Large intestine (tissue), 3 donors: ENCODE results near the gene PAPOLA. TPM values are rescaled to one million over a fixed set of nuclear protein-coding genes. Genes with fewer than 3 reads are reported as not detected.

ENCODE experiments used
- DNase-seq, 2 donors: peaks; one replicate each; pipeline versions ENCODE4 v3.0.0 to v3.0.0-alpha.2; 2013
- H3K27ac ChIP-seq: one replicate; pipeline ENCODE4 v1.5.1; 2013; ENCODE audit warnings: low read length
- H3K27me3 ChIP-seq: 2 replicates; pipeline ENCODE4 v1.6.1; 2013; ENCODE audit warnings: low read length; ENCODE audit not compliant: control insufficient read depth, insufficient read depth
- H3K36me3 ChIP-seq: 2 replicates; pipeline ENCODE4 v1.6.1; 2013; ENCODE audit warnings: low read length; ENCODE audit not compliant: control insufficient read depth, insufficient read depth
- H3K4me1 ChIP-seq: one replicate; pipeline ENCODE4 v1.6.1; 2013; ENCODE audit warnings: low read length; ENCODE audit not compliant: control insufficient read depth, insufficient read depth
- H3K4me3 ChIP-seq: one replicate; pipeline ENCODE4 v1.5.1; 2013; ENCODE audit warnings: low read length
- H3K9me3 ChIP-seq: one replicate; pipeline ENCODE4 v1.6.1; 2013; ENCODE audit warnings: mild to moderate bottlenecking, low read depth, low read length, moderate library complexity; ENCODE audit not compliant: control insufficient read depth
- WGBS: methylation state at CpG from one replicate; pipeline ENCODE4 v1.1.5; 2013; ENCODE audit warnings: low lambda C conversion rate; ENCODE audit not compliant: insufficient coverage; 5-methylcytosine and 5-hydroxymethylcytosine counted together
- polyA plus RNA-seq: library from polyadenylated mRNA; unstranded; fragments of 120-200 nt; gene quantifications from one replicate; pipeline ENCODE4 v1.2.1, GENCODE V29; 2013

Gene PAPOLA
- polyA plus RNA-seq, 1 donor: 173 TPM

DNA sequence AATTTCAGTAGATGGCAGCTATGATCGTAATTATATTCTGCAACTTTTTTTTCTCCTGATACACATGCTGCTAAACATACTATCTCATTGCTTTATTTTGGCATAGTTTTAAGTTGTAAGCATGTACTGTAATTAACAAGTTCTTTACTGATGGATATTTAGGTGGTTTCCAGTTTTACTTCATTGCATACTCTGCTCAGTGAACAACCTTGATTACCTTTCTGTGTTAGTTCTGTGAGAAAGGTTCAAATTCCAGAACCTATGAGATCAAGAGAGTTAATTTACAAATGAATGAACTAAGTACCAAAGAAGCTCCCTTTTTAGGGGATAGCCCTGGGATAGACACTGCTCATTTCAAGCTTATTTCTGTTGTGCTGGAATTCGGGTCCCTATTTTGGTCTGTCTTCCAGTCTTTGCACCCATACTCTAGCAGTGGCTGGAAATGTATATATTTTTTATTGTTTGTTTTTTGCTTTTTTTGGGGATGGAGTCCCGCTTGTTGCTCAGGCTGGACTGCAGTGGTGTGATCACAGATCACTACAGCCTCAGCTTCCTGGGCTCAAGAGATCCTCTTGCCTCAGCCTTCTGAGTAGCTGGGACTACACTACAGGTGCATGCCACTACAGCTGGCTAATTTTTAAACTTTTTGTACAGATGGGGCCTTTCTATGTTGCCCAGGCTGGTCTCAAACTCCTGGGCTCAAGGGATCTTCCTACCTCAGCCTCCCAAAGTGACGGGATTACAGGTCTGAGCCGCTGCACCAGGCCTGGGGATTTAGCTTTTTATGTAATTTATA is 10.6 kb downstream of the PAPOLA start:
- 75% methylated on average over 1 of the region's 5 CpGs for WGBS
- H3K4me3 ChIP-seq: no peak overlapping the region
- DNase-seq: no peak

DNA sequence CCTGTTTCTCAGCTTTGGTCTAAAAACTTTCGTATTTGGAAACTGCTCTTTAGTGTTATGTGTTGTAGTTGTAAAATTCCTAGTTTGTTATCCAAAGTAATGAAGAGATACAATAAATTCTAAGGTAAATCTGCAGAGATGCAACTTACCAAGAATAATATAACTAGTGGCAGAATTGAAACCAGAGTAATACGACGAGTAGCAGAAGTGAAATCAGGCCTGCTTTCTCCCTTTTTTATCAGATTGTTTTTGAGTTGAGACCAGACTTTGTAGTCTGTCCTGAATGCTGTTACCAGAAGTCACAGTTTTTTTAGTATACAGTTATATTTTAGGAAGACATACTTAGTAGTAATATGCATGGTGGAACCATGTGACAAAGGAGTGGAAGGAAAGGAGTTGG is 12.5 kb downstream of the PAPOLA start:
- no peak for DNase-seq
- Histone ChIP-seq H3K4me3 (no peak overlapping the region), H3K27ac (no peak overlapping the region), H3K36me3 (no peaks in the 10 kb centered on the region), H3K4me1 (peaks cover 7% of the 10 kb centered on the region), H3K9me3 (no peaks in the 10 kb centered on the region), H3K27me3 (no peaks in the 10 kb centered on the region)
- 100% methylated on average over 1 of the region's 3 CpGs for WGBS

More for the DNA sequence above, 10.6 kb downstream of the PAPOLA start:
- Histone ChIP-seq H3K36me3 (no peaks in the 10 kb centered on the region), H3K9me3 (no peaks in the 10 kb centered on the region), H3K27ac (no peak overlapping the region), H3K27me3 (no peaks in the 10 kb centered on the region), H3K4me1 (peaks cover 7% of the 10 kb centered on the region)

DNA sequence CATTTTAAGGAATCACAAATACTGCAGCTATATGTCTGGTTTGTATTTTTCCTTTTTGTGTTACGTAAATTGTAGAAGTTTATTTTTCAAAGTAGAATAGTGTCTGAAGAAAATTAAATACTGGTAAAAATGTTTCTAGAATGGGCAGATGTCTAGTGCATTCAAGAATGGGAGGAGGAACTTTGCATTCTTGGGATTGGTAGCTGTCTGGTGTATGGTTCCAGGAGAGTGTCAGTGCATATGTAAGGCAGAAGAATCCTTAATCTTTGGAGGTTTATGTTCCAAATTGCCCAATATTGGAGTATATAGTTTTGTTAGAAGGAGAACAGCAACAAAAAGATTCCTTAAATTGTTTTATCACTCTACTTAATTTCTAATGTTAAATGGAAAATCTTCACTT is 13.5 kb downstream of the PAPOLA start:
- H3K4me1 ChIP-seq: peaks cover 7% of the 10 kb centered on the region
- 100% methylated on average over 1 of the region's 1 CpG for WGBS
- H3K36me3 ChIP-seq: peaks cover 1% of the 10 kb centered on the region
- no peak overlapping the region for H3K27ac ChIP-seq
- DNase-seq: no peak
- H3K27me3 ChIP-seq: no peaks in the 10 kb centered on the region
- no peak overlapping the region for H3K4me3 ChIP-seq
- H3K9me3 ChIP-seq: no peaks in the 10 kb centered on the region

DNA sequence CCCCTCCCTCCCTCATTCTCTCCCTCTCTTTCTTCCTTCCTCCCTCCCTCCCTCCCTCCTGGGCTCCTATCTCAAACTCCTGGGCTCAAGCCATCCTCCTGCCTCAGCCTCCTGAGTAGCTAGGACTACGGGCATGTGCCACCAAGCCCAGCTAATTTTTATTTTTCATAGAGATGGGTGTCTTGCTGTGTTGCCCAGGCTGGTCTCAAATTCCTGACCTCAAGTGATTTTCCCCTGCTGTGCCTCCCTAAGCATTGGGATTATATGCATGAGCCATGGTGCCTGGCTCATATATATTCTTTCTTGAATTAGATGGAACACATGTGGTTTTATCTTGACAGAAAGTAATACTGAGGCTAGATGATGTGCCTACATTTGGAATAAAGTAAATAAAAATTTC is 14.2 kb downstream of the PAPOLA start:
- WGBS: no CpG with 5 or more reads among the region's 1 CpG
- H3K36me3 ChIP-seq: peaks cover 3% of the 10 kb centered on the region
- no peak overlapping the region for H3K4me3 ChIP-seq
- H3K27ac ChIP-seq: no peak overlapping the region
- peaks cover 7% of the 10 kb centered on the region for H3K4me1 ChIP-seq
- DNase-seq: no peak
- H3K27me3 ChIP-seq: no peaks in the 10 kb centered on the region
- no peaks in the 10 kb centered on the region for H3K9me3 ChIP-seq

DNA sequence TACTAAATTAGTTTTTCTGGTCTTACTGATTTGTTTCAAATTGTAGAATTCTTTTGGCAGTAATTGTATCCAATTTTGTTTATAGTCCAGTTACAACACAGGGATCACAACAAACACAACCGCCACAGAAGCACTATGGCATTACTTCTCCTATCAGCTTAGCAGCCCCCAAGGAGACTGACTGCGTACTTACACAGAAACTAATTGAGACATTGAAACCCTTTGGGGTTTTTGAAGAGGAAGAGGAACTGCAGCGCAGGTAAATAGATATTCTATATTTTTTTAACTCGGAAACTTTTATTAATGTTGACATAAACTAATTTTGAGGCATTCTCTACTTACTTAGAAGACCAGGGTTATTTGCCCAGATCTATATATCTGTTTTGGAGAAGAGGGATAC is 17.8 kb downstream of the PAPOLA start:
- no peaks in the 10 kb centered on the region for H3K27me3 ChIP-seq
- no peak overlapping the region for H3K27ac ChIP-seq
- no peaks in the 10 kb centered on the region for H3K4me1 ChIP-seq
- H3K9me3 ChIP-seq: no peaks in the 10 kb centered on the region
- no CpG with 5 or more reads among the region's 4 CpGs for WGBS
- no peak overlapping the region for H3K4me3 ChIP-seq
- H3K36me3 ChIP-seq: peaks cover 22% of the 10 kb centered on the region
- DNase-seq: no peak

DNA sequence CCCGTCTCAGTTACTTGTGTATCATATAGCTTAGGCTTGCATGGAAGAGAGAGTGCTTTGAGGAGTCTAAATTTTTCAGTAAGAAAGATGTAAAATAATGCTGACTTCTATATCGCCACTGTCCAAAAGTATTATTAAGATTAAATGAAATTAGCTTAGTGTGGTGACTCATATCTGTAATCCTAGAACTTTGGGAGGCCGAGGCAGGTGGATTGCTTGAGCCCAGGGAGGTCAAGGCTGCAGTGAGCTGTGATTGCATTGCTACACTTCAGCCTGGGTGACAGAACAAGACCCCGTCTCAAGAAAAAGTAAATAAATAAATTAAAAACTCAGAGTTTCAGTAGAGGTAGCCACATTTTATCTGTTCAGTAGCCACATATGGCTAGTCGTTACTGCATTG is 23.3 kb downstream of the PAPOLA start:
- no peaks in the 10 kb centered on the region for H3K9me3 ChIP-seq
- peaks cover 52% of the 10 kb centered on the region for H3K36me3 ChIP-seq
- WGBS: 100% methylated on average over 2 of the region's 5 CpGs
- no peaks in the 10 kb centered on the region for H3K27me3 ChIP-seq
- H3K4me1 ChIP-seq: no peaks in the 10 kb centered on the region
- H3K27ac ChIP-seq: no peak overlapping the region
- H3K4me3 ChIP-seq: no peak overlapping the region
- DNase-seq: no peak

DNA sequence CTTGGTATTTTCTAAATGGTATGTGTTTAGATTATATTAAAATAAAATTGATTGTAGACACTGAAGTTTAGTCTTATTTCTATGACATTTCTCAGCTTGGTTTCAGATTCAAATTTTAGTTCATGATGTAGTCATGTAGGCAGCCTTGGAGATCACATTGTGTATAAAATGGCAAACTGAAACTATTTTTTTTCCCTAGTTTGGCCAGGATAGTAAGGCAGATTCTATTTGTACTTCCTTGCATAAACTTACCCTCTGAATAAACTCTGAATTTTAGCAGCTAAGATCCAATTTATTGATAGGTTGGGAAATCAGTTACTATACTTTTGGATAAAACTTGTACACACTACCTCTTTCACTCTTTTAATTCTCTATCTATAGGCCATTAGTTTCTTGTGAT is 30.4 kb downstream of the PAPOLA start:
- Histone ChIP-seq H3K4me1 (no peaks in the 10 kb centered on the region), H3K4me3 (no peak overlapping the region), H3K27ac (no peak overlapping the region), H3K9me3 (no peaks in the 10 kb centered on the region), H3K27me3 (no peaks in the 10 kb centered on the region), H3K36me3 (peaks cover 46% of the 10 kb centered on the region)
- DNase-seq: no peak

DNA sequence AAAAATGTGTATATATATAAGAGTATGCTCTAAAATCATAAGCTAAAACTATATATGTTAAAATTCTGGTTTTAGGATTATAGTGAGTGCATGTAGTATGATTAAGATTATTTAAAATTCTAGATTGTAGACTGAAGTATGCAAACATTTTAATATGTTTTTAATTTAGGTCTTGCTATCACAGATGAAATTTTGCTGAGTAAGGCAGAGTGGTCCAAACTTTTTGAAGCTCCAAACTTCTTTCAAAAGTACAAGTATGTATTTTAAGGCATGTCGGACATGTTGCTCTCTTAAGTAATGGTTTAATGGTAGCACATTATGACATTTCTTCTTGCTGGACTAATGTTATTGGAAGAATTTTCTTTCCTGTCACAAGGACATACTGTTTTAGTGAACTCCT is 34.6 kb downstream of the PAPOLA start:
- no peak for DNase-seq
- no peak overlapping the region for H3K27ac ChIP-seq
- no peaks in the 10 kb centered on the region for H3K9me3 ChIP-seq
- no peak overlapping the region for H3K4me3 ChIP-seq
- peaks cover 26% of the 10 kb centered on the region for H3K36me3 ChIP-seq
- WGBS: no CpG with 5 or more reads among the region's 1 CpG
- no peaks in the 10 kb centered on the region for H3K27me3 ChIP-seq
- no peaks in the 10 kb centered on the region for H3K4me1 ChIP-seq

DNA sequence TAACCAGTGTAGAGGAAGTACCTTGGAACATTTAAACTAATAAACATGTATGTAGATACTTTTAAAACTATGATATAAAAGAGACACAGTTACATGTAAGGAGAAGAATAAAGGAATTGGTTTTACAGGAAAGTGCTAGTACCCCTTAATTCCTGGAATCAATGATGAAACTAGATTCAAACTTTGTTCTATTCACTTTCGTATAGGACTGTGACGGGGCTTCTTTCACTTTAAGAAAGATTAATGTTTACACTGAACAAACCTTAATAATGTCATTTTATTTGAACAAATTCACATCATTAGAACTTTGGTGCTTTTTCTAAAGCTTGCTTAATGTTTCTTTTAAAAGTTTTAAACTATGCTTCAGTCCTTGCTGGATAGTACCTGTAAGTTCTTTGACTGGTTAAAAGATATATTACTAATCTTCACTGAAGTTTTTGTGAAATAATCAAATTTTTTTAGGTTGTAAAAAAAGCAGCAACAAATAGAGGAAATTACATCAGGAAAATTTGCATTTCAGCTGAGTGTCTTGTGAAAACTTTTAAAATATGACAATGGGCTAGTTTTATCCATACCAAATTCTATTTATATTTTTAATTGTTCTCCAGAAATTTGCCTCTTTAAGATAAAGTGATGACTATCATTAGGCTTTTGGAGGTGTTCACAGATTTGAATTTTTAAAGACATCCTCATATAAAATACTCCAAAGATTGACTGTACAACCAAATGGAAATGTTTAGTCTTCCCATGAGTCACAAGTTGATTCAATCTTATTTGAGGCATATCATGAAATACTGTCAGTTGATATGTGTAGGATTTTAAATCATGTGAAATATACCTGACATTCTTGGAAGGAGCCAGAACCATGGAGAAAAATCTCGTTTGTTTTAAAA is 36.2 kb downstream of the PAPOLA start:
- Histone ChIP-seq H3K4me3 (no peak overlapping the region), H3K4me1 (no peaks in the 10 kb centered on the region), H3K36me3 (peaks cover 17% of the 10 kb centered on the region), H3K27ac (no peak overlapping the region), H3K9me3 (no peaks in the 10 kb centered on the region), H3K27me3 (no peaks in the 10 kb centered on the region)
- WGBS: 0% methylated on average over 1 of the region's 3 CpGs
- no peak for DNase-seq

DNA sequence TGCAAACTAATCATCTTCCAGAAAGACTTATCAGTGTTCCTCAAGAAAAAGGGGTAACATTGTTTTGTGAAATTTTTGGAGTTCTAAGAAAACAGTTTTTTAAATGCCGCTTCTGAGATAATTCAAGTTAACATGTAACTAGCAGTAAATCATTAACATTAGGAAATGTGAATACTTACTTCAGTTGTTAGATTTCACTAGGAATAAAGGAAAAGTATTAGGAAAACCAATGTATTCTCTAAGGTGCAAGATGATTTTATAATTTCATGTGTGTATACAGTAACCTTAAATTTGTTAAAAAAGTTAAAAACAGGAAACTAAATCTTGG is 36.8 kb downstream of the PAPOLA start:
- no CpG with 5 or more reads among the region's 1 CpG for WGBS
- Histone ChIP-seq H3K4me1 (no peaks in the 10 kb centered on the region), H3K9me3 (no peaks in the 10 kb centered on the region), H3K27me3 (no peaks in the 10 kb centered on the region), H3K27ac (no peak overlapping the region), H3K36me3 (peaks cover 12% of the 10 kb centered on the region), H3K4me3 (no peak overlapping the region)
- DNase-seq: peak in 1 of 2 donors; percentile 21
